ENCODE results near the gene FAM83D.

The FAM83D gene

GRCh38 chr20:38999217-38999616 is 73.0 kb downstream of the FAM83D start:
- no peak for DNase-seq (ENCODE audit: low read depth)
- no peak for TF ChIP-seq CTCF (IDR thresholded peaks at IDR 0.05; ENCODE audit: insufficient read depth, low read depth, low read length, missing control alignments)
- H3K4me3 ChIP-seq (ENCODE audit: low read length) = no peak overlapping the region

GRCh38 chr20:38999965-39000910 is 74.0 kb downstream of the FAM83D start:
- TF ChIP-seq CTCF (IDR thresholded peaks at IDR 0.05; ENCODE audit: insufficient read depth, low read depth, low read length, missing control alignments) = no peak
- DNase-seq (ENCODE audit: low read depth) = no peak
- no peak overlapping the region for H3K4me3 ChIP-seq (ENCODE audit: low read length)
